Measurements from ENCODE around the gene IRX1.

The IRX1 gene

DNA sequence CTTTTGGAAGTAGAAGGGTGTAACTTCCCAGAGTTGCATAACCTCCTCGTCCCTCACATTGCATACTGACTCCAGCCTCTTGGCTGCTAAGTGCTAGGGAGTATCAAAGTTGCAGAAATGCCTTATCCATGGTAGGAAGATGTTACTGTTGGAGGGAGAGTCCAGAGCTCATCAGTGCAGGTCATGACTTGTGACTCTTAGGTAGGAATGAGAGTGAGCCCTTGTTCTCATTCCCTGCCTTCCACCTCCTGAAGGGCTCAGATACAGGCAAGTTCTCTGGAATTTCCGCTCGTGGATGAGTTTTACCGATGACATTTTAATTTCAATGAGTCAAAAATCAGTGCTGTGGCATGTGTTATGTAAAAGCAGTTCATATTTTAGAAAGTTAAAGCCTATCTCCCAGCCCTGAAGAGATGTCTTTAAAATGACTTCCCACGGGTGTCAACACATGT, 17.0 kb downstream of the IRX1 start:
- TF ChIP-seq, protein P1, sequence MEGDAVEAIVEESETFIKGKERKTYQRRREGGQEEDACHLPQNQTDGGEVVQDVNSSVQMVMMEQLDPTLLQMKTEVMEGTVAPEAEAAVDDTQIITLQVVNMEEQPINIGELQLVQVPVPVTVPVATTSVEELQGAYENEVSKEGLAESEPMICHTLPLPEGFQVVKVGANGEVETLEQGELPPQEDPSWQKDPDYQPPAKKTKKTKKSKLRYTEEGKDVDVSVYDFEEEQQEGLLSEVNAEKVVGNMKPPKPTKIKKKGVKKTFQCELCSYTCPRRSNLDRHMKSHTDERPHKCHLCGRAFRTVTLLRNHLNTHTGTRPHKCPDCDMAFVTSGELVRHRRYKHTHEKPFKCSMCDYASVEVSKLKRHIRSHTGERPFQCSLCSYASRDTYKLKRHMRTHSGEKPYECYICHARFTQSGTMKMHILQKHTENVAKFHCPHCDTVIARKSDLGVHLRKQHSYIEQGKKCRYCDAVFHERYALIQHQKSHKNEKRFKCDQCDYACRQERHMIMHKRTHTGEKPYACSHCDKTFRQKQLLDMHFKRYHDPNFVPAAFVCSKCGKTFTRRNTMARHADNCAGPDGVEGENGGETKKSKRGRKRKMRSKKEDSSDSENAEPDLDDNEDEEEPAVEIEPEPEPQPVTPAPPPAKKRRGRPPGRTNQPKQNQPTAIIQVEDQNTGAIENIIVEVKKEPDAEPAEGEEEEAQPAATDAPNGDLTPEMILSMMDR (IDR thresholded peaks at IDR 0.05; ENCODE audit: insufficient read depth, low read length, missing control alignments) = no peak
- CTCF ChIA-PET = interaction anchor here (2.1 kb wide), 1 partner anchor 9 kb away, joined by 12 read pairs; no protein-coding TSS in a partner anchor
- DNase-seq (ENCODE audit: low read depth, low spot score) = no peak
- POLR2A ChIA-PET = no interaction called here
- no peak overlapping the region for H3K4me3 ChIP-seq (ENCODE audit: low read depth, low read length)

DNA sequence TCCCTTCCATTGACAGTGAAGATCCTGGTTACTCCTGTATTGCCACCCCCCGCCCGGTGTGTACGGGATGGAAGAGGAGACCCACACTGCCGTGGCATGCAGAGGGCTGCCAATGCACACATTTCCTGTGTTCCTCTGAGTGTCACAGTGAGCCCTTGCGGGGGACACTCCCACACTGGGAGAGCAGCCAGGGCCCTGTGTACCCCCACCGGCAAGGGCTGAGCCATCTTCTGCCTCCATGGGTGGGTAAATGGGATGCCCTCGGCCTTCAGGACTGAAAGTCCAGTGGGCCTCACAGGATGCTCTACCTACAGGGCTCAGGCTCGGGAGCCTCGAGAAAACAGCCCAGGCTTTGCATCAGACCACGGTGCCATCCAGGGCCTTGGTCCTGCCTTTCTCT, 18.1 kb downstream of the IRX1 start:
- DNase-seq (ENCODE audit: low read depth, low spot score) = no peak
- POLR2A ChIA-PET = no interaction called here
- TF ChIP-seq, protein P1 (IDR thresholded peaks at IDR 0.05; ENCODE audit: insufficient read depth, low read length, missing control alignments) = no peak
- no peak overlapping the region for H3K4me3 ChIP-seq (ENCODE audit: low read depth, low read length)
- CTCF ChIA-PET = interaction anchor here (2.1 kb wide), 1 partner anchor 10 kb away, joined by 12 read pairs; no protein-coding TSS in a partner anchor

DNA sequence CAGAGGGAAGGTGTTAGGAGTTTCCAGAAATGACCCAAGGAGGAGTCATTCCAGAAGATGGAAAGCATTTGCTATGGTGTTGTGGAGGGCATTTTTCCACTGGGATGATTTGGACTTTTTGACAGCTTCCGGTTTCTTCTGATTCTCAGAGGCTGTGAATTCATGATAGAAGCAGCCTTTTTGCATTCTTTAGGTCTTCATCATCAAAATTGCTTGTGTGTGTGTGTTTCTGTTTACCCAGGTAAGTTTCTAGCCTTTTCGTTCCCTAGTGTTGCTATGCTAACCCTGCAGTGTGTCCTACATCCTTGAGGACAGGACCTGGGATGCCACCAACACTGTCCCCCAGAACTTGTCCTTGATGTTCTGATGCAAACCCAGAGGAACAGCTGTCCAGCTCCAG, 19.6 kb downstream of the IRX1 start:
- POLR2A ChIA-PET = no interaction called here
- no peak overlapping the region for H3K4me3 ChIP-seq (ENCODE audit: low read depth, low read length)
- TF ChIP-seq, protein P1 (IDR thresholded peaks at IDR 0.05; ENCODE audit: insufficient read depth, low read length, missing control alignments) = no peak
- CTCF ChIA-PET = interaction anchor here (1.1 kb wide), 1 partner anchor 11 kb away, joined by 3 read pairs; no protein-coding TSS in a partner anchor
- DNase-seq (ENCODE audit: low read depth, low spot score) = no peak

DNA sequence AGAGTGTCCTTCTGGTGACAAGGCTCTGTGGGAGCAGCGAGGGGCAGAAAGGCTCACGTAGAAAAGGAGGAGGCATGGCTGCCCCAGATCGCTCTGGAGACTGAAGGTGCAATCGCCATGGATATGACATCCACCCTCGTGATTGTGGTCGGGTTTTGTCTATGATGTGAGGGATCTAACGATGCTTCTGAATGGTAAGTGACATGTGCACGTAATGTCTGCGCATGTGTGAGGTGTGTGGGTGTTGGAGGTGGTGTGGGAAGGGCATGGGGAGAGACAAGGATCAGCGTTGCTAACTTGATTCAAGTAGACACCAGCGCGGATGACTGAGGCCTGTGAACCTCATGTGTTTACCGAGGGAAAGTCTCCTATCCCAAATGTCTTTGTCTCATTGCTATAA, 20.2 kb downstream of the IRX1 start:
- no peak for DNase-seq (ENCODE audit: low read depth, low spot score)
- no peak overlapping the region for H3K4me3 ChIP-seq (ENCODE audit: low read depth, low read length)
- CTCF ChIA-PET = no interaction called here
- POLR2A ChIA-PET = no interaction called here
- TF ChIP-seq, protein P1 (IDR thresholded peaks at IDR 0.05; ENCODE audit: insufficient read depth, low read length, missing control alignments) = no peak

DNA sequence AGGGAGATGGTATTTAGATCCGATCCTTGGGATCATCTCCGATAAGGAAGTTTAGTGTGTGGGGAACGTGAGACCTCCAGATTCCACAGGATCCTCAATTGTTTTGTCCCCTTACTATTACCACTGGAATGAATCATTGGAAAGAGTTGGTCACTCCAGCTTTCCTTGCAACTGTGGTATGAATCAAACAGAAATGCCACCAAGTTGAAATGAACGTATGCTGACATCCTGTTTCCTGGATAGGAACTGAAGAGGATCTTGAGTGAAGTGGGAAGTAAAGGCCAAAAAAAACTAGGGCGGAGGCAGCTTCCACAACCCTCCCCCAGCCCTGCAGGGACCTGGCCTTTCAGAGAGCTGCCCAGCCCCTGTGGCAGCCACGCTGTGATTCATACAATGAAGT, 23.9 kb downstream of the IRX1 start:
- ChIA-PET CTCF (no interaction called here), POLR2A (interaction anchor here (1.1 kb wide), 1 partner anchor 866 kb away, joined by 3 read pairs; no protein-coding TSS in a partner anchor)
- TF ChIP-seq, protein P1 (IDR thresholded peaks at IDR 0.05; ENCODE audit: insufficient read depth, low read length, missing control alignments) = no peak
- H3K4me3 ChIP-seq (ENCODE audit: low read depth, low read length) = no peak overlapping the region
- no peak for DNase-seq (ENCODE audit: low read depth, low spot score)

DNA sequence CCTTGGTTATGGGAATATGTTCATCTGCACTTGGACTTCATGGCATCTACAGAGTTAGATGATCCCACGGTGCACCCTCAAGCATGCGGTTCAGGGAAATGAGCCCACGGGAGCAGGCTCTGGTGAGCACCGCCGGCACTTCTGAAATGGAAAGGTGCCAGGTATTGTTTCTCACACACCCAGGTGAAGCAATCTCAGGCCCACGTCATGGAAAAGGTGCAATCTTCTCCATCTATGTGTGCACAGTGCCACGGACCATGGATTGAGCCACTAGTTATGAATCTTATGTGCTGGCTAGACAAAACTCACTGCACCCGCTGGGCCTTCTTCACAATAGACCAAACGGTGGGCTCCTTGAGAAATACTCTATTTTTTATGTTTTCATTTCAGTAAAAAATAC, 27.3 kb downstream of the IRX1 start:
- TF ChIP-seq, protein P1 (IDR thresholded peaks at IDR 0.05; ENCODE audit: insufficient read depth, low read length, missing control alignments) = no peak
- DNase-seq (ENCODE audit: low read depth, low spot score) = no peak
- POLR2A ChIA-PET = no interaction called here
- no peak overlapping the region for H3K4me3 ChIP-seq (ENCODE audit: low read depth, low read length)
- CTCF ChIA-PET = no interaction called here
